CD4-positive, alpha-beta memory T cell (primary cell): ENCODE results near the gene RPE. TPM values are rescaled to one million over a fixed set of nuclear protein-coding genes. Genes with fewer than 3 reads are reported as not detected.

Experiments used
- polyA plus RNA-seq, 2 donors: library from polyadenylated mRNA; unstranded; fragments of 300-500 nt; fragmentation: Illumina TruSeq; gene quantifications; one replicate each; pipeline ENCODE4 v1.2.3, GENCODE V29; 2021
- total RNA-seq, 2 experiments: library from RNA; stranded (reverse); gene quantifications; one replicate each; pipeline ENCODE4 v1.2.3, GENCODE V29; 2021

Gene RPE
- total and polyA plus RNA-seq, 4 experiments from 2014 or later, result 15.0 to 39.9 (median 27.6) TPM

Other genes with a start within 250 kb of the RPE start
- gene UNC80, start 230.8 kb upstream of the RPE start, total RNA-seq, result not detected
- gene UNC80, start 230.8 kb upstream of the RPE start, polyA plus RNA-seq, result not detected
- gene KANSL1L, start 168.8 kb downstream of the RPE start, total RNA-seq, result 10 to 100 TPM; 10.7 to 12.1 TPM
- gene KANSL1L, start 168.8 kb downstream of the RPE start, polyA plus RNA-seq, result under 1 TPM; 0.26 to 0.62 TPM
- gene ACADL, start 222.8 kb downstream of the RPE start, total RNA-seq, result not detected
- gene ACADL, start 222.8 kb downstream of the RPE start, polyA plus RNA-seq, result not detected